ENCODE data around the gene HUS1B. TPM values are rescaled to one million over a fixed set of nuclear protein-coding genes. Genes with fewer than 3 reads are reported as not detected.

HUS1B gene
- total RNA-seq, 1 experiment from 2014 or later: 0.94 TPM

DNA sequence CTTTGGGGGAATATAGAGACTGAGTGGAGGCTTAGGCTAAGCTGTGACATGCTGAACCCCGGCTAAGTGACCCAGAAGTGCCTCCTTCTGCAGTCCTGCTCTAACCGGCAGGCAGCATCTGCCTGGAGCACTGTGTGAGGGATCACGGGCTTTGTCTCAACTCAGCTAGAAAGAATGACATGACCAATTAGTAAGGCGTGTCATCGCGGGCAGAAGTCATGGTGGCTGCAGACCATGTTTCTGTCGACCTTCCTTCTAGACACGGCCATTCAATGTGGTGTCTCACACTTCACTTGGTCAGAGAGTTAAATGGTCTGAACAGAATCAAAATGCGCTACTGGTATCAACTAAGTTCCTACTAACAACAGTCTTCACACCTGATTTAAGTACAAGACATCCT is 35.0 kb downstream of the HUS1B start:
- no peaks in the 10 kb centered on the region for H3K27me3 ChIP-seq (ENCODE audit: insufficient read depth, low read depth)
- intact Hi-C loops (cut with micrococcal nuclease; ENCODE audit: unreplicated experiment): no loop called here
- no peaks in the 10 kb centered on the region for H3K9me2 ChIP-seq (ENCODE audit: insufficient read depth)
- ChIA-PET POLR2A (ENCODE audit: unreplicated experiment) (interaction anchor here (0.7 kb wide), 1 partner anchor 677 kb away, joined by 3 read pairs; no protein-coding TSS in a partner anchor), CTCF (no interaction called here)
- no peak for TF ChIP-seq EZH2 (IDR thresholded peaks at IDR 0.05; ENCODE audit: low read depth)
- TF ChIP-seq, protein P1, sequence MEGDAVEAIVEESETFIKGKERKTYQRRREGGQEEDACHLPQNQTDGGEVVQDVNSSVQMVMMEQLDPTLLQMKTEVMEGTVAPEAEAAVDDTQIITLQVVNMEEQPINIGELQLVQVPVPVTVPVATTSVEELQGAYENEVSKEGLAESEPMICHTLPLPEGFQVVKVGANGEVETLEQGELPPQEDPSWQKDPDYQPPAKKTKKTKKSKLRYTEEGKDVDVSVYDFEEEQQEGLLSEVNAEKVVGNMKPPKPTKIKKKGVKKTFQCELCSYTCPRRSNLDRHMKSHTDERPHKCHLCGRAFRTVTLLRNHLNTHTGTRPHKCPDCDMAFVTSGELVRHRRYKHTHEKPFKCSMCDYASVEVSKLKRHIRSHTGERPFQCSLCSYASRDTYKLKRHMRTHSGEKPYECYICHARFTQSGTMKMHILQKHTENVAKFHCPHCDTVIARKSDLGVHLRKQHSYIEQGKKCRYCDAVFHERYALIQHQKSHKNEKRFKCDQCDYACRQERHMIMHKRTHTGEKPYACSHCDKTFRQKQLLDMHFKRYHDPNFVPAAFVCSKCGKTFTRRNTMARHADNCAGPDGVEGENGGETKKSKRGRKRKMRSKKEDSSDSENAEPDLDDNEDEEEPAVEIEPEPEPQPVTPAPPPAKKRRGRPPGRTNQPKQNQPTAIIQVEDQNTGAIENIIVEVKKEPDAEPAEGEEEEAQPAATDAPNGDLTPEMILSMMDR (conservative IDR thresholded peaks at IDR 0.05): no peak
- H3F3A ChIP-seq (ENCODE audit: insufficient read depth, low read depth): no peaks in the 10 kb centered on the region
- H2AFZ ChIP-seq: no peak overlapping the region
- no peaks in the 10 kb centered on the region for H3K79me2 ChIP-seq (ENCODE audit: low read depth)
- H3K4me3 ChIP-seq: no peak overlapping the region
- no peaks in the 10 kb centered on the region for H3K4me1 ChIP-seq (replicated peaks; ENCODE audit: insufficient read depth)
- H3K27ac ChIP-seq: no peak overlapping the region
- DNase-seq: no peak
- no peaks in the 10 kb centered on the region for H4K20me1 ChIP-seq (ENCODE audit: insufficient read depth)
- no TSS peak for BruUV-seq (replicated peaks)
- no peaks in the 10 kb centered on the region for H3K36me3 ChIP-seq (ENCODE audit: low read depth)
- H3K9me3 ChIP-seq (ENCODE audit: insufficient read depth, low read depth): no peaks in the 10 kb centered on the region
- H3K4me2 ChIP-seq: no peak overlapping the region

DNA sequence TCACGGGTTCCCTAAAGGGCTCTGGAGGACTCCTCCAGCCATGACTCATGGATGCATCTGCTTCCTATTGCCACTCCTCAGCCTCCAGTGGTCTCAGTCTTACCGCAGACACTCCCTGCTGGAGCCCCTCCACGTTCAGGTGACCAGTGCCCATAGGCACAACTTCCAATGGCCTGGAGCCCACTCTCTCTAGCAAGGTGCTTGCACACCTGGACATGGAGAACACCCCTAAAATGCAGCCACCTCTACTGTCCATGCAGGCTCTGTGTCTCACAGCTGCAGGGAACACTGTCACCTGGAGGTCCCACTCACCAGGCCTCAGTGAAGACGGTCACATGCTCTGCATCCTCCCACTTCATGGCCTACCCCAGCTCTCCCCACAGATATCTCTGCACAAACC is 36.0 kb downstream of the HUS1B start:
- Histone ChIP-seq H3K4me1 (replicated peaks; ENCODE audit: insufficient read depth) (no peaks in the 10 kb centered on the region), H3K36me3 (ENCODE audit: low read depth) (no peaks in the 10 kb centered on the region), H3K27ac (no peak overlapping the region), H3K79me2 (ENCODE audit: low read depth) (no peaks in the 10 kb centered on the region), H3K4me2 (no peak overlapping the region), H3K9me3 (ENCODE audit: insufficient read depth, low read depth) (no peaks in the 10 kb centered on the region), H2AFZ (no peak overlapping the region), H3K4me3 (no peak overlapping the region), H3F3A (ENCODE audit: insufficient read depth, low read depth) (no peaks in the 10 kb centered on the region), H3K27me3 (ENCODE audit: insufficient read depth, low read depth) (no peaks in the 10 kb centered on the region), H3K9me2 (ENCODE audit: insufficient read depth) (no peaks in the 10 kb centered on the region), H4K20me1 (ENCODE audit: insufficient read depth) (no peaks in the 10 kb centered on the region)
- intact Hi-C loops (cut with micrococcal nuclease; ENCODE audit: unreplicated experiment): no loop called here
- TF ChIP-seq, protein P1 (conservative IDR thresholded peaks at IDR 0.05): no peak
- no peak for TF ChIP-seq EZH2 (IDR thresholded peaks at IDR 0.05; ENCODE audit: low read depth)
- no peak for DNase-seq
- ChIA-PET CTCF (no interaction called here), POLR2A (ENCODE audit: unreplicated experiment) (no interaction called here)
- BruUV-seq (replicated peaks): no TSS peak

DNA sequence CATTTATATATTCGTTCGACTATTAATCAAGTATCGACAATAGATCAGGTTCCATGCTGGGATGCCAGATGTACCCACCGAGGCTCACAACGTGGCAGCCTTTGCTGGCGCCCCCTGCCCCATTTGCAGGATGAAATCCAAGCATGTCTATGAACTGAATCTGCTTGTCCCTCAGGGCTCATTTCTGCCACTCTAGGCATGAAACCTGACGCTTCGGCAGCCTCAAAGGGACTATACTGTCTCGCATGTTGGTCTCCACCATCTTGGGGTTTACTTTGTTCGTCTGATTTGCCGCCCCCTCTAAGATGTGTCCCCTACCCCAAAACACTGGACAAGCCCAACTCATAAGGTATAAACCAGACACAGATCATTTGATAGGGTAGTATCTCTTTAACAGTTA is 36.7 kb downstream of the HUS1B start:
- H3K27ac ChIP-seq: no peak overlapping the region
- H2AFZ ChIP-seq: no peak overlapping the region
- H3K4me1 ChIP-seq (replicated peaks; ENCODE audit: insufficient read depth): no peaks in the 10 kb centered on the region
- H3F3A ChIP-seq (ENCODE audit: insufficient read depth, low read depth): no peaks in the 10 kb centered on the region
- H3K4me2 ChIP-seq: no peak overlapping the region
- no peaks in the 10 kb centered on the region for H4K20me1 ChIP-seq (ENCODE audit: insufficient read depth)
- no peak overlapping the region for H3K4me3 ChIP-seq
- POLR2A ChIA-PET (ENCODE audit: unreplicated experiment): no interaction called here
- no peaks in the 10 kb centered on the region for H3K9me2 ChIP-seq (ENCODE audit: insufficient read depth)
- BruUV-seq (replicated peaks): no TSS peak
- H3K79me2 ChIP-seq (ENCODE audit: low read depth): no peaks in the 10 kb centered on the region
- CTCF ChIA-PET: no interaction called here
- no peaks in the 10 kb centered on the region for H3K9me3 ChIP-seq (ENCODE audit: insufficient read depth, low read depth)
- no peak for TF ChIP-seq EZH2 (IDR thresholded peaks at IDR 0.05; ENCODE audit: low read depth)
- TF ChIP-seq, protein P1 (conservative IDR thresholded peaks at IDR 0.05): no peak
- H3K27me3 ChIP-seq (ENCODE audit: insufficient read depth, low read depth): no peaks in the 10 kb centered on the region
- intact Hi-C loops (cut with micrococcal nuclease; ENCODE audit: unreplicated experiment): no loop called here
- no peak for DNase-seq
- H3K36me3 ChIP-seq (ENCODE audit: low read depth): no peaks in the 10 kb centered on the region
